AG10803 (cell line): ENCODE data around the gene IARS2.
A peak's percentile ranks its signal among the peaks of the same experiment; 100 is the strongest.

ENCODE experiments used
- DNase-seq: peaks from one replicate; pipeline ENCODE4 v3.0.0; 2010; ENCODE audit warnings: low read depth
- H3K4me3 ChIP-seq: 2 replicates; pipeline ENCODE4 v1.5.1; 2011; ENCODE audit warnings: mild to moderate bottlenecking, low read length, control low read depth
- CTCF ChIP-seq: conservative IDR thresholded peaks from 2 replicates; pipeline ENCODE4 v1.5.1; 2011; ENCODE audit warnings: mild to moderate bottlenecking, low read length, control low read depth, inconsistent platforms

The IARS2 gene

GRCh38 chr1:220094016-220094911, at the start of gene IARS2:
Gene IARS2 (plus strand): TSS chr1:220094132. CDS start chr1:220094217, 85 bp downstream.
- H3K4me3 ChIP-seq: peak within 1 kb of the TSS; percentile 86
- DNase-seq: peak; percentile 79
- TF ChIP-seq CTCF: no peak

GRCh38 chr1:220044678-220045355, 49.1 kb upstream of the IARS2 start:
- H3K4me3 ChIP-seq: peak overlapping the region; percentile 99
- DNase-seq: peak; percentile 5
- no peak for TF ChIP-seq CTCF

GRCh38 chr1:220045356-220046051, 48.4 kb upstream of the IARS2 start:
- no peak for TF ChIP-seq CTCF
- peak; percentile 5 for DNase-seq
- H3K4me3 ChIP-seq: peak overlapping the region; percentile 99

GRCh38 chr1:220046052-220046930, 47.6 kb upstream of the IARS2 start, which contains the start of gene EPRS1:
Gene EPRS1 (minus strand): TSS chr1:220046505. CDS start chr1:220046388, 117 bp downstream.
- TF ChIP-seq CTCF: peak; percentile 67

GRCh38 chr1:220056374-220056773, 37.6 kb upstream of the IARS2 start:
- H3K4me3 ChIP-seq: no peak overlapping the region
- DNase-seq: no peak
- no peak for TF ChIP-seq CTCF

More at GRCh38 chr1:220046052-220046930, 47.6 kb upstream of the IARS2 start, which contains the start of gene EPRS1:
- peak; percentile 99 for DNase-seq
- peak within 1 kb of the TSS; percentile 99 for H3K4me3 ChIP-seq

GRCh38 chr1:220060876-220061275, 33.1 kb upstream of the IARS2 start:
- TF ChIP-seq CTCF: no peak
- no peak overlapping the region for H3K4me3 ChIP-seq
- no peak for DNase-seq
